IMR-90 (cell line): Measurements from ENCODE around the gene TSN. TPM values are rescaled to one million over a fixed set of nuclear protein-coding genes. Genes with fewer than 3 reads are reported as not detected.

Experiments
- ATAC-seq: fragments of 200-7000 bp; cut with Tn5 transposase; 2 replicates; pipeline ENCODE4 v1.9.1; 2020; ENCODE audit warnings: low read depth, mild to moderate bottlenecking, moderate library complexity
- BruUV-seq: library from RNA; stranded (reverse); fragments of 400-500 nt; replicated peaks from 2 replicates; lab custom pipeline; 2021; lab: Mats Ljungman, UMichigan
- CTCF ChIA-PET: fragments of 300-600 bp; formaldehyde crosslinking; extraction: SDS; loops from one replicate; lab custom pipeline; 2021; ENCODE audit warnings: antibody characterized with exemption; lab: Yijun Ruan, JAX
- POLR2A ChIA-PET: fragments of 300-600 bp; sonication (Branson Sonifier 250); formaldehyde crosslinking; loops from one replicate; lab custom pipeline; 2022; ENCODE audit warnings: antibody characterized with exemption; ENCODE audit not compliant: unreplicated experiment; lab: Charles Lee
- DNase-seq: peaks from one replicate; pipeline ENCODE4 v3.0.0; 2013
- H2AFZ ChIP-seq: replicated peaks from 2 replicates; pipeline ENCODE3; 2013; ENCODE audit warnings: low read length, mild to moderate bottlenecking; ENCODE audit not compliant: poor library complexity
- H2AK5ac ChIP-seq: 2 replicates; pipeline ENCODE4 v1.6.1; 2013; ENCODE audit warnings: low read depth, low read length, inconsistent platforms
- H2AK9ac ChIP-seq: replicated peaks from 2 replicates; pipeline ENCODE3; 2013; ENCODE audit warnings: mild to moderate bottlenecking, low read depth, low read length, moderate library complexity; ENCODE audit not compliant: poor library complexity
- H2BK120ac ChIP-seq: 2 replicates; pipeline ENCODE4 v1.6.1; 2013; ENCODE audit warnings: low read depth, low read length, inconsistent platforms
- H2BK15ac ChIP-seq: 3 replicates; pipeline ENCODE4 v1.6.1; 2013; ENCODE audit warnings: low read depth, low read length, inconsistent platforms
- H2BK20ac ChIP-seq: 2 replicates; pipeline ENCODE4 v1.6.1; 2013; ENCODE audit warnings: low read depth, mild to moderate bottlenecking, inconsistent platforms, low read length, moderate library complexity
- H2BK5ac ChIP-seq: 2 replicates; pipeline ENCODE4 v1.6.1; 2013; ENCODE audit warnings: mild to moderate bottlenecking, low read depth, low read length, inconsistent platforms; ENCODE audit not compliant: poor library complexity, severe bottlenecking
- H3K14ac ChIP-seq: replicated peaks from 2 replicates; pipeline ENCODE4 v1.6.1; 2013; ENCODE audit warnings: low read depth, low read length, inconsistent platforms
- H3K18ac ChIP-seq: 2 replicates; pipeline ENCODE4 v1.6.1; 2013; ENCODE audit warnings: low read depth, low read length, control low read depth
- H3K23ac ChIP-seq: 2 replicates; pipeline ENCODE4 v1.6.1; 2013; ENCODE audit warnings: low read depth, low read length, inconsistent platforms
- H3K27ac ChIP-seq: 2 replicates; pipeline ENCODE4 v1.5.1; 2013; ENCODE audit warnings: mild to moderate bottlenecking, control low read depth, low read length; ENCODE audit not compliant: insufficient read depth
- H3K27me3 ChIP-seq: 2 replicates; pipeline ENCODE4 v1.6.1; 2013; ENCODE audit warnings: low read length; ENCODE audit not compliant: control insufficient read depth, insufficient read depth
- H3K36me3 ChIP-seq: 2 replicates; pipeline ENCODE4 v1.6.1; 2013; ENCODE audit warnings: low read length, mixed read lengths; ENCODE audit not compliant: control insufficient read depth, insufficient read depth
- H3K4ac ChIP-seq: 2 replicates; pipeline ENCODE4 v1.6.1; 2013; ENCODE audit warnings: low read depth, low read length, inconsistent platforms
- H3K4me1 ChIP-seq: 2 replicates; pipeline ENCODE4 v1.6.1; 2013; ENCODE audit warnings: low read length, mixed read lengths; ENCODE audit not compliant: control insufficient read depth, insufficient read depth
- H3K4me2 ChIP-seq: 2 replicates; pipeline ENCODE4 v1.6.1; 2013; ENCODE audit warnings: low read depth, mild to moderate bottlenecking, control low read depth, low read length, moderate library complexity
- H3K4me3 ChIP-seq: 2 replicates; pipeline ENCODE4 v1.5.1; 2013; ENCODE audit warnings: low read depth, mild to moderate bottlenecking, control low read depth, low read length, moderate library complexity; ENCODE audit not compliant: insufficient read depth
- H3K56ac ChIP-seq: 2 replicates; pipeline ENCODE4 v1.6.1; 2013; ENCODE audit warnings: low read length, inconsistent platforms; ENCODE audit not compliant: insufficient read depth; ENCODE audit errors: extremely low read depth
- H3K79me1 ChIP-seq, 2 experiments: 2 replicates each; pipeline ENCODE4 v1.6.1; 2013; ENCODE audit warnings: low read length in 2 of 2, inconsistent platforms in 1 of 2, low read depth in 1 of 2
- H3K9ac ChIP-seq: 2 replicates; pipeline ENCODE4 v1.6.1; 2013; ENCODE audit warnings: low read depth, low read length, control low read depth
- H3K9me1 ChIP-seq: 2 replicates; pipeline ENCODE4 v1.6.1; 2013; ENCODE audit warnings: low read length, inconsistent platforms; ENCODE audit not compliant: insufficient read depth
- H3K9me3 ChIP-seq: 2 replicates; pipeline ENCODE4 v1.6.1; 2013; ENCODE audit warnings: low read length; ENCODE audit not compliant: control insufficient read depth, insufficient read depth
- H4K20me1 ChIP-seq: 2 replicates; pipeline ENCODE4 v1.6.1; 2013; ENCODE audit warnings: low read length, inconsistent platforms; ENCODE audit not compliant: insufficient read depth
- H4K5ac ChIP-seq: 2 replicates; pipeline ENCODE4 v1.6.1; 2013; ENCODE audit warnings: mild to moderate bottlenecking, low read depth, low read length, control low read depth
- H4K8ac ChIP-seq, 2 experiments: 2 replicates each; pipeline ENCODE4 v1.6.1; 2013; ENCODE audit warnings: low read depth in 2 of 2, low read length in 2 of 2, control low read depth in 1 of 2, inconsistent platforms in 1 of 2
- H4K91ac ChIP-seq: 2 replicates; pipeline ENCODE4 v1.6.1; 2013; ENCODE audit warnings: low read depth, low read length, inconsistent platforms; ENCODE audit not compliant: insufficient read depth
- BHLHE40 ChIP-seq: fragments of 150-350 bp; IDR thresholded peaks from 2 replicates; pipeline ENCODE4 v1.6.1; 2016; ENCODE audit warnings: mild to moderate bottlenecking, low read depth, low read length
- NFE2L2 ChIP-seq: fragments of 150-350 bp; IDR thresholded peaks from 2 replicates; pipeline ENCODE4 v1.6.1; 2016; ENCODE audit warnings: low read depth, mild to moderate bottlenecking, low read length
- POLR2A ChIP-seq: IDR thresholded peaks from 2 replicates; pipeline ENCODE4 v1.6.1; 2012; ENCODE audit warnings: mild to moderate bottlenecking, low read depth, low read length
- RAD21 ChIP-seq: IDR thresholded peaks from 2 replicates; pipeline ENCODE4 v1.6.1; 2012; ENCODE audit warnings: low read length, improper control_type of control experiment
- RCOR1 ChIP-seq: IDR thresholded peaks from 2 replicates; pipeline ENCODE4 v1.6.1; 2012; ENCODE audit warnings: mild to moderate bottlenecking, low read length, improper control_type of control experiment; ENCODE audit not compliant: insufficient replicate concordance
- RFX5 ChIP-seq: IDR thresholded peaks from 2 replicates; pipeline ENCODE4 v1.8.0; 2012; ENCODE audit warnings: low read depth, mild to moderate bottlenecking, low read length, moderate library complexity
- SMC3 ChIP-seq: fragments of 150-350 bp; IDR thresholded peaks from 2 replicates; pipeline ENCODE4 v1.6.1; 2016; ENCODE audit warnings: low read depth, mild to moderate bottlenecking, antibody characterized with exemption, low read length, moderate library complexity
- WGBS, 2 experiments: methylation state at CpG; one replicate each; pipeline versions ENCODE4 v1.1.5 to v1.1.7; 2013; ENCODE audit warnings: missing lambda C conversion rate in 2 of 2; ENCODE audit not compliant: insufficient read length in 1 of 2; ENCODE audit errors: extremely low coverage in 2 of 2; 5-methylcytosine and 5-hydroxymethylcytosine counted together
- dilution Hi-C: fragments of 300-500 bp; cut with HindIII; formaldehyde crosslinking; loops from one replicate; pipeline ENCODE4 v1.14.3; 2018; ENCODE audit warnings: low sequenced_read_pairs; ENCODE audit not compliant: unreplicated experiment
- in situ Hi-C: fragments of 300-500 bp; cut with MboI; formaldehyde crosslinking; loops from 3 replicates; pipeline ENCODE4 v1.14.3; 2019; ENCODE audit warnings: low sequenced_read_pairs, inconsistent platforms, mixed read lengths
- intact Hi-C: fragments of 100-400 bp; cut with micrococcal nuclease; formaldehyde crosslinking; loops from 2 replicates; pipeline ENCODE4 v1.10.0; 2022
- polyA plus RNA-seq, 3 experiments: library from polyadenylated mRNA; depleted of rRNA; stranded (reverse); fragments of >200 nt; gene quantifications; 2 replicates each; pipeline ENCODE4 v1.2.3, GENCODE V29; 2012; ENCODE audit warnings: low replicate concordance in 1 of 3
- total RNA-seq: library from RNA; depleted of rRNA; stranded (reverse); fragments of >200 nt; gene quantifications from 2 replicates; pipeline ENCODE4 v1.2.3, GENCODE V29; 2012
- TF ChIP-seq, protein P1 (sequence below): conservative IDR thresholded peaks from 2 replicates; pipeline ENCODE4 v1.5.1; 2012; ENCODE audit warnings: mild to moderate bottlenecking, low read depth, low read length, improper control_type of control experiment
- TF ChIP-seq, protein P2 (sequence below): fragments of 150-350 bp; IDR thresholded peaks from 2 replicates; pipeline ENCODE4 v1.6.1; 2016; ENCODE audit warnings: low read depth, mild to moderate bottlenecking, low read length, moderate library complexity, borderline replicate concordance

Gene TSN
- total and polyA plus RNA-seq, 2 of the 4 experiments (the other 2 are of a cell fraction): 31.0 to 56.3 TPM

DNA sequence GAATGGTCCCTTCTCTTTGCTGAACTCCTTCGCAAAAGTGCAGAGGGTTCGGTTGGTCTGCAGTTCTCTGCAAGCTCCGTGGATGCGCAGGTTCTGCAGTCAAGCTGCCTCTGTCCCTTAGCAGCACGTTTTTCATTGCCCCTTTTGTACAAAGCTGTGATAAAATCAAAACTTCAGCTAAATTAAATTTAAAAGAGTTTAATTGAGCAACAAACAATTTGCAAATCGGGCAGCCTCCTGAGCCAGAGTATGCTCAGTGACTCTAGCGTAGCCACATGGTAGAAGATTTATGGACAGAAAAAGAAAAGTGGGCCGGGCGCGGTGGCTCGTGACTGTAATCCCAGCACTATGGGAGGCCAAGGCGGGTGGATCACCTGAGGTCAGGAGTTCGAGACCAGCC, 18.8 kb downstream of the TSN start:
- dilution Hi-C loops: no loop called here

More for the DNA sequence above, 18.8 kb downstream of the TSN start:
- H2BK20ac ChIP-seq: no peak overlapping the region
- intact Hi-C loops (no loop called here), in situ Hi-C loops (no loop called here)
- BruUV-seq: no TSS peak
- no peak overlapping the region for H3K4me3 ChIP-seq
- H2BK120ac ChIP-seq: no peak overlapping the region
- no peak overlapping the region for H3K27ac ChIP-seq
- H4K5ac ChIP-seq: no peak overlapping the region
- H2AK5ac ChIP-seq: no peak overlapping the region
- no peak overlapping the region for H4K8ac ChIP-seq
- H3K18ac ChIP-seq: no peak overlapping the region
- no peaks in the 10 kb centered on the region; the same call in 1 of the 2 replicates for H3K9me1 ChIP-seq
- H2AFZ ChIP-seq: no peak overlapping the region
- no peak overlapping the region for H3K9ac ChIP-seq
- no peak overlapping the region for H2AK9ac ChIP-seq
- no peak overlapping the region for H3K4me2 ChIP-seq
- H2BK15ac ChIP-seq: no peak overlapping the region
- no peak overlapping the region for H3K56ac ChIP-seq
- H3K79me1 ChIP-seq: no peaks in the 10 kb centered on the region
- no peak for ATAC-seq
- no peak overlapping the region for H2BK5ac ChIP-seq
- WGBS, 2 experiments: 90% methylated on average over 2 of the region's 13 CpGs; no CpG with 5 or more reads in 1 of the 2 experiments
- H3K14ac ChIP-seq: no peak overlapping the region
- DNase-seq: no peak
- CTCF ChIA-PET: no interaction called here
- POLR2A ChIA-PET: no interaction called here
- peaks cover 5% of the 10 kb centered on the region; the same call in 1 of the 2 replicates for H3K4me1 ChIP-seq
- H3K23ac ChIP-seq: no peak overlapping the region
- no peak overlapping the region for H4K91ac ChIP-seq
- H3K9me3 ChIP-seq: no peaks in the 10 kb centered on the region
- H4K20me1 ChIP-seq: no peaks in the 10 kb centered on the region
- no peak overlapping the region for H3K4ac ChIP-seq
- no peak for TF ChIP-seq RAD21
- TF ChIP-seq POLR2A: no peak
- TF ChIP-seq, protein P1, sequence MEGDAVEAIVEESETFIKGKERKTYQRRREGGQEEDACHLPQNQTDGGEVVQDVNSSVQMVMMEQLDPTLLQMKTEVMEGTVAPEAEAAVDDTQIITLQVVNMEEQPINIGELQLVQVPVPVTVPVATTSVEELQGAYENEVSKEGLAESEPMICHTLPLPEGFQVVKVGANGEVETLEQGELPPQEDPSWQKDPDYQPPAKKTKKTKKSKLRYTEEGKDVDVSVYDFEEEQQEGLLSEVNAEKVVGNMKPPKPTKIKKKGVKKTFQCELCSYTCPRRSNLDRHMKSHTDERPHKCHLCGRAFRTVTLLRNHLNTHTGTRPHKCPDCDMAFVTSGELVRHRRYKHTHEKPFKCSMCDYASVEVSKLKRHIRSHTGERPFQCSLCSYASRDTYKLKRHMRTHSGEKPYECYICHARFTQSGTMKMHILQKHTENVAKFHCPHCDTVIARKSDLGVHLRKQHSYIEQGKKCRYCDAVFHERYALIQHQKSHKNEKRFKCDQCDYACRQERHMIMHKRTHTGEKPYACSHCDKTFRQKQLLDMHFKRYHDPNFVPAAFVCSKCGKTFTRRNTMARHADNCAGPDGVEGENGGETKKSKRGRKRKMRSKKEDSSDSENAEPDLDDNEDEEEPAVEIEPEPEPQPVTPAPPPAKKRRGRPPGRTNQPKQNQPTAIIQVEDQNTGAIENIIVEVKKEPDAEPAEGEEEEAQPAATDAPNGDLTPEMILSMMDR: no peak
- no peak for TF ChIP-seq SMC3
- TF ChIP-seq, protein P2, sequence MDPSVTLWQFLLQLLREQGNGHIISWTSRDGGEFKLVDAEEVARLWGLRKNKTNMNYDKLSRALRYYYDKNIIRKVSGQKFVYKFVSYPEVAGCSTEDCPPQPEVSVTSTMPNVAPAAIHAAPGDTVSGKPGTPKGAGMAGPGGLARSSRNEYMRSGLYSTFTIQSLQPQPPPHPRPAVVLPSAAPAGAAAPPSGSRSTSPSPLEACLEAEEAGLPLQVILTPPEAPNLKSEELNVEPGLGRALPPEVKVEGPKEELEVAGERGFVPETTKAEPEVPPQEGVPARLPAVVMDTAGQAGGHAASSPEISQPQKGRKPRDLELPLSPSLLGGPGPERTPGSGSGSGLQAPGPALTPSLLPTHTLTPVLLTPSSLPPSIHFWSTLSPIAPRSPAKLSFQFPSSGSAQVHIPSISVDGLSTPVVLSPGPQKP: no peak
- no peak for TF ChIP-seq RCOR1
- no peak for TF ChIP-seq NFE2L2
- no peak for TF ChIP-seq RFX5
- no peak for TF ChIP-seq BHLHE40
- peaks cover 11% of the 10 kb centered on the region for H3K27me3 ChIP-seq
- no peaks in the 10 kb centered on the region for H3K36me3 ChIP-seq
